IPS-20b (cell line): Measurements from ENCODE around the gene CDCA3.
"Not testable (repeated sequence)": the region's sequence is repeated elsewhere in the genome, so short reads cannot be mapped to it uniquely, and the experiment has no call there.

Source experiments
- H3K27ac ChIP-seq: one replicate; pipeline ENCODE4 v1.5.1; 2013; ENCODE audit warnings: low read length
- H3K27me3 ChIP-seq: 2 replicates; pipeline ENCODE4 v1.6.1; 2013; ENCODE audit warnings: mild to moderate bottlenecking, low read length, inconsistent platforms; ENCODE audit not compliant: insufficient read depth
- H3K36me3 ChIP-seq: 2 replicates; pipeline ENCODE4 v1.6.1; 2013; ENCODE audit warnings: low read depth, mild to moderate bottlenecking, inconsistent platforms, low read length, moderate library complexity; ENCODE audit not compliant: insufficient read depth
- H3K4me1 ChIP-seq: 2 replicates; pipeline ENCODE4 v1.6.1; 2013; ENCODE audit warnings: mild to moderate bottlenecking, control low read depth, inconsistent platforms, low read length, moderate library complexity; ENCODE audit not compliant: insufficient read depth
- H3K4me3 ChIP-seq: 2 replicates; pipeline ENCODE4 v1.5.1; 2013; ENCODE audit warnings: mild to moderate bottlenecking, low read length, inconsistent platforms
- H3K9ac ChIP-seq: 2 replicates; pipeline ENCODE4 v1.6.1; 2013; ENCODE audit warnings: low read depth, mild to moderate bottlenecking, inconsistent platforms, low read length, moderate library complexity
- H3K9me3 ChIP-seq: 2 replicates; pipeline ENCODE4 v1.6.1; 2013; ENCODE audit warnings: mild to moderate bottlenecking, low read depth, low read length, inconsistent platforms; ENCODE audit not compliant: insufficient read depth

Gene CDCA3

GRCh38 chr12:6851153-6851920 lies at the start of gene CDCA3:
Gene CDCA3, minus strand, starts transcription at chr12:6851286. Its CDS starts 334 bp downstream, at chr12:6850952.
- Histone ChIP-seq H3K4me1 (peaks cover 9% of the 10 kb centered on the region; the same call in 1 of the 2 replicates), H3K9ac (peak within 1 kb of the TSS; percentile 89), H3K27me3 (no peaks in the 10 kb centered on the region), H3K27ac (peak within 1 kb of the TSS; percentile 80), H3K4me3 (peak within 1 kb of the TSS; percentile 77), H3K9me3 (no peaks in the 10 kb centered on the region), H3K36me3 (peaks cover 53% of the 10 kb centered on the region)

DNA sequence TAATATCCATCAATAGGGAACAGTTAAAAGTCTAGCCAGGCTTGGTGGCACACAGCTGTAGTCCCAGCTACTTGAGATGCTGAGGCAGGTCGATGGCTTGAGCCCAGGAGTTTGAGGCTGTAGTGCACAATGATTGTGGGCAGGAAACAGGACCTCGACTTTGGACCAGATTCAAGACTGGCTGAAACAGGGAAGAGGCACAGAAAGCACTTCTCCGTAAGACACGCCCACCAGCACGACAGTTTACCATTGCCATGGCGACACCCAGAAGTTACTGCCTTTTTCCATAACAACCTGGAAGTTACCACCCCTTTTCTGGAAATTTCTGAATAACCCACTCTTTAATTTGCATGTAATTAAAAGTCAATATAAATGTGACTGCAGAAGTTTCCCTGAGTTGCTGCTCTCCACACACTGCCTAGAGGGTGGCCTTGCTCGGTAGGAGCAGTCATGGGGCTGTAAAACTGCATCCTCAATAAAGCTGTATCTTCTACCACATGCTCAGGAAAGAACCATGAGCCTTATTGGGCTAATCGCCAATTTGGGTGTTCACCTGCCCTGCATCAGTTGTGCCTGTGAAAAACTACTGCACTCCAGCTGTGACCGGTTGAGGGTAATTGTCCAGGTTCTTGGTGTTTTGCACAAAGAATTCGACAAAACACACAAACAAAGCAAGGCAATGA lies 48.9 kb upstream of the CDCA3 start:
- Histone ChIP-seq H3K9me3 (no peaks in the 10 kb centered on the region), H3K4me1 (peaks cover 5% of the 10 kb centered on the region; the same call in 1 of the 2 replicates), H3K9ac (no peak overlapping the region), H3K27me3 (no peaks in the 10 kb centered on the region), H3K36me3 (no peaks in the 10 kb centered on the region), H3K27ac (no peak overlapping the region), H3K4me3 (no peak overlapping the region)

DNA sequence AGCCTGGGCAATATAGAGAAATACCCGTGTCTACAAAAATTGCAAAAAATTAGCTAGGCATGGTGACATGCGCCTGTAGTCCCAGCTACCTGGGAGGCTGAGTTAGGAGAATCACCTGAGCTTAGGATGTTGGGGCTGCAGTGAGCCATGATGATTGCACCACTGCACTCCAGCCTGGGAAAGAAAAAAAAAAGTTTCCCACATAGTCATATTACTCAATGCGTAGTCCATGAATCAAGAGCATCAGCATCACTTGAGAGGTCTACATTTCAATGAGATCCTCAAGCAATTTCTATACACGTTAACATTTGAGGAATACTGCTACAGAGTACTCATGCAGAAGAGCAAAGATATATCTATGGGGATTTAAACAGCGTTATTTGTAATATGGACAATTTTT lies 48.3 kb upstream of the CDCA3 start:
- Histone ChIP-seq H3K36me3 (no peaks in the 10 kb centered on the region), H3K4me3 (no peak overlapping the region), H3K9ac (no peak overlapping the region), H3K27ac (no peak overlapping the region), H3K4me1 (peaks cover 5% of the 10 kb centered on the region; the same call in 1 of the 2 replicates), H3K27me3 (no peaks in the 10 kb centered on the region), H3K9me3 (no peaks in the 10 kb centered on the region)

DNA sequence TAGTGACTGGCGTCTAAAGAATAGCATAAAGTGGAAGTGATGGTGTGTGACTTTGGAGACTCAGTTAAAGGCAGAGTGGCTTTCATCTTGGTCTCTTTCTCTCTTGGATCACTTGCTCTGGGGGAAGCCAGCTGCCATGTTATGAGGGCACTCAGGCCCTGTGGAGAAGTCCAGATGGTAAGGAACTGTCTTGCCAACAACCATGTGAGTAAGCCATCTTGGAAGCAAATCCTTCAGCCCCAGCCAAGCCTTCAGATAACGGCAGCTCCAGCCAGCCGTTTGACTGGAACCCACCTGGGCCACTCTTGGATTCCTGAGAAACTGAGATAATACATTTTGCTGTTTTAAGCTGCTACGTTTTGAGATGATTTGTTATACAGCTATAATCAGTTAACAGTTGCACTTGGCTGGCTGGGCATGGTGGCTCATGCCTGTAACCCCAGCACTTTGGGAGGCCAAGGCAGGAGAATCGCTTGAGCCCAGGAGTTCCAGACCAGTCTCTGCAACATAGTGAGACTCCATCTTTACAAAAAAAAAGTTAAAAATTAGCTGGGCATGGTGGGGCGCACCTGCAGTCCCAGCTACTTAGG lies 45.9 kb upstream of the CDCA3 start:
- H3K9ac ChIP-seq = no peak overlapping the region
- H3K4me3 ChIP-seq = no peak overlapping the region
- H3K27ac ChIP-seq = no peak overlapping the region
- no peaks in the 10 kb centered on the region for H3K36me3 ChIP-seq
- H3K27me3 ChIP-seq = no peaks in the 10 kb centered on the region
- no peaks in the 10 kb centered on the region for H3K9me3 ChIP-seq
- no peaks in the 10 kb centered on the region for H3K4me1 ChIP-seq

DNA sequence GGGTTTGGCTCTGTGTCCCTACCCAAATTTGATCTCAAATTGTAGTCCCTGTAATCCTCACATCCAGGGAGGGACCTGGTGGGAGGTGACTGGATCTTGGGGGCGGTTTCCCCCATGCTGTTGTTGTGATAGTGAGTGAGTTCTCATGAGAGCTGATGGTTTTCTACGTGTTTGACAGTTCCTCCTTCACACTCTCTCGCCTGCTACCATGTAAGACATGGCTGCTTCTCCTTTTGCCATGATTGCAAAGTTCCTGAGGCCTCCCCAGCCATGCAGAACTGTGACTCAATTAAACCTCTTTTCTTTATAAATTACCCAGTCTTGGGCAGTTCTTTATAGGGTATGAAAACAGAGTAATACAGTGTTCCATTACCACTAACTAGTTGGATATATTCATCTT lies 43.2 kb upstream of the CDCA3 start:
- Histone ChIP-seq H3K4me1 (peaks cover 5% of the 10 kb centered on the region; the same call in 1 of the 2 replicates), H3K9me3 (no peaks in the 10 kb centered on the region), H3K4me3 (no peak overlapping the region), H3K27me3 (no peaks in the 10 kb centered on the region), H3K27ac (no peak overlapping the region), H3K36me3 (no peaks in the 10 kb centered on the region), H3K9ac (no peak overlapping the region)

GRCh38 chr12:6892683-6893082 lies 41.6 kb upstream of the CDCA3 start:
- H3K36me3 ChIP-seq, H3K4me1 ChIP-seq, H3K9ac ChIP-seq, H3K9me3 ChIP-seq, H3K27ac ChIP-seq, H3K27me3 ChIP-seq, H3K4me3 ChIP-seq: not testable (repeated sequence)

DNA sequence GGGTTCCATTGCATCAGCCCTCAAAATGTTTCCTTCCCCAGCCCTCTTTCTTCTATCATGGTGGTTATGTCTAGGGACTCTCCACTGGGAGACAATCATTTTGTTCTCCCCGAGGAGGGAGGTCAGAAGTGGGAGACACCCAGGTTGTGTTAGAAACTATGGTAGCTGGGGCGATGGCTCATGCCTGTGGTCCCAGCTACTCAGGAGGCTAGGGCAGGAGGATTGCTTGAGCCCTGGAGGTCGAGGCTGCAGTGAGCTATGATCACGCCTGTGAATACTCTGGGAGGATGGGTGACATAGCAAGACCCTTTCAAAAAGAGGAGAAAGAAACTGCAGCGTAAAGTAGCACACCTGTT lies 40.5 kb upstream of the CDCA3 start:
- no peaks in the 10 kb centered on the region for H3K27me3 ChIP-seq
- H3K4me3 ChIP-seq = peak overlapping the region; percentile 73
- peak overlapping the region; percentile 80 for H3K9ac ChIP-seq
- H3K9me3 ChIP-seq = no peaks in the 10 kb centered on the region
- H3K4me1 ChIP-seq = peaks cover 9% of the 10 kb centered on the region
- no peak overlapping the region for H3K27ac ChIP-seq
- no peaks in the 10 kb centered on the region for H3K36me3 ChIP-seq

- Histone ChIP-seq H3K27ac (peak overlapping the region; percentile 81), H3K27me3 (no peaks in the 10 kb centered on the region), H3K4me3 (peak overlapping the region; percentile 73), H3K9me3 (no peaks in the 10 kb centered on the region), H3K4me1 (peaks cover 9% of the 10 kb centered on the region), H3K36me3 (no peaks in the 10 kb centered on the region), H3K9ac (peak overlapping the region; percentile 82)
Observed at GRCh38 chr12:6890789-6891645, 39.9 kb upstream of the CDCA3 start.

- Histone ChIP-seq H3K27ac (peak overlapping the region; percentile 81), H3K4me3 (peak overlapping the region; percentile 47), H3K9ac (peak overlapping the region; percentile 82), H3K4me1 (peaks cover 14% of the 10 kb centered on the region)
- not testable (repeated sequence) for H3K9me3 ChIP-seq, H3K27me3 ChIP-seq, H3K36me3 ChIP-seq
Observed at GRCh38 chr12:6889775-6890573, 38.9 kb upstream of the CDCA3 start.

DNA sequence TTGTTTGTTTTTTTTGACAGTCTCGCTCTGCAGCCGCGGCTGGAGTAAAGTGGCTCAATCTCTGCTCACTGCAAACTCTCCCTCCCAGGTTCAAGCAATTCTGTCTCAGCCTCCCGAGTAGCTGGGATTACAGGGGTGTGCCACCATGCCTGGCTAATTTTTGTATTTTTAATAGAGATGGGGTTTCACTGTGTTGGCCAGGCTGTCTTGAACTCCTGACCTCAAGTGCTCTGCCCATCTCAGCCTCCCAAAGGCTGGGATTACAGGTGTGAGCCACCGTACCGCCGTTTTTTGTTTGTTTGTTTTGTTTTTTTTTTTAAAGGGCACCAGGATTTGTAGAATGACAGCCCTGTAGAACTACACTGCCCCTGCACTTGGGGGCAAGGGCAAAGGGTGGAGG lies 37.7 kb upstream of the CDCA3 start:
- H3K27ac ChIP-seq, H3K4me3 ChIP-seq, H3K9me3 ChIP-seq, H3K9ac ChIP-seq, H3K27me3 ChIP-seq: not testable (repeated sequence)
- peaks cover 20% of the 10 kb centered on the region for H3K4me1 ChIP-seq
- H3K36me3 ChIP-seq = peaks cover 12% of the 10 kb centered on the region

DNA sequence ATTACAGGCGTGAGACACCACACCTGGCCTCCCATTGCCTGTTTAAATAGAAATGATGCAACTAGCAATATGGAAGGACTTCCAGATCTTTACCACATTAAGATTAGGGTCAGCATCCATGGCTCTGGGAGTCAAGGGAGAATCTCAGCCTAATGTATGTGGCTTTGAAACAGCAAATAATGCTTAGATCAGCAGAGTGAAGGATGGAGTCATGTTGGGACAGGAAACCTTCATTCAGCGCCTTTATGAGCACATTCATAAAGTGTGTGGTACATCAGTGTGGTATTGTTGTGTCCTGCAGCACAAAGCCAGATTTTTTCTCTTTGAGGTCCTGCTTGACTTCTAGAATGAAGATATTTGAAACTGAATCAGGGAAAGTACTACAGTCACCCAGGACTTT lies 37.3 kb upstream of the CDCA3 start:
- no peak overlapping the region for H3K4me3 ChIP-seq
- no peaks in the 10 kb centered on the region for H3K27me3 ChIP-seq
- peaks cover 20% of the 10 kb centered on the region for H3K4me1 ChIP-seq
- H3K9ac ChIP-seq = no peak overlapping the region
- H3K9me3 ChIP-seq = no peaks in the 10 kb centered on the region
- peak overlapping the region; percentile 8 for H3K27ac ChIP-seq
- peaks cover 16% of the 10 kb centered on the region for H3K36me3 ChIP-seq
